B cell (primary cell): Measurements from ENCODE around the gene CCL23. TPM values are rescaled to one million over a fixed set of nuclear protein-coding genes. Genes with fewer than 3 reads are reported as not detected.

Experiments used
- ATAC-seq: fragments of 200-7000 bp; cut with Tn5 transposase; one replicate; pipeline ENCODE4 v1.10.0; 2021; ENCODE audit warnings: low read depth, mild to moderate bottlenecking, moderate number of reproducible peaks, moderate library complexity
- CTCF ChIA-PET: fragments of 350-600 bp; sonication (Branson Sonifier 250); formaldehyde crosslinking; loops from one replicate; lab custom pipeline; 2021; ENCODE audit warnings: antibody characterized with exemption, inconsistent platforms; lab: Charles Lee
- POLR2A ChIA-PET: fragments of 350-600 bp; sonication (Branson Sonifier 250); formaldehyde crosslinking; loops from one replicate; lab custom pipeline; 2021; ENCODE audit warnings: antibody characterized with exemption; lab: Charles Lee
- DNase-seq: peaks from one replicate; pipeline ENCODE4 v3.0.0; 2013
- H2AFZ ChIP-seq: 2 replicates; pipeline ENCODE4 v1.6.1; 2012; ENCODE audit warnings: mild to moderate bottlenecking, low read depth, low read length; ENCODE audit not compliant: insufficient read depth, poor library complexity, severe bottlenecking
- H3K27ac ChIP-seq, 2 donors: 1 replicate in 1 of 2; 2 replicates in 1 of 2; pipeline ENCODE4 v1.5.1; 2012 to 2013; ENCODE audit warnings: low read length in 2 of 2, mild to moderate bottlenecking in 2 of 2, moderate library complexity in 1 of 2
- H3K27me3 ChIP-seq, 4 experiments: fragments of 200-600 bp in 1 of 4; sonication (generic) in 1 of 4; replicated peaks in 1 of 4; 1 replicate in 2 of 4; 2 replicates in 2 of 4; pipeline versions ENCODE4 v1.6.1 to v1.7.0; 2013 to 2016; ENCODE audit warnings: low read length in 3 of 4, mild to moderate bottlenecking in 2 of 4, mixed read lengths in 1 of 4, moderate library complexity in 1 of 4; ENCODE audit not compliant: insufficient read depth in 4 of 4, control insufficient read depth in 3 of 4; ENCODE audit errors: control extremely low read depth in 1 of 4
- H3K36me3 ChIP-seq, 2 experiments: replicated peaks in 1 of 2; 1 replicate in 1 of 2; 2 replicates in 1 of 2; pipeline versions ENCODE4 v1.6.1 to v1.7.1; 2013; ENCODE audit warnings: low read length in 1 of 2; ENCODE audit not compliant: insufficient read depth in 2 of 2, control insufficient read depth in 1 of 2; ENCODE audit errors: control extremely low read depth in 1 of 2, extremely low read depth in 1 of 2
- H3K4me1 ChIP-seq, 2 donors: fragments of 200-600 bp in 1 of 2; sonication (generic) in 1 of 2; 1 replicate in 1 of 2; 2 replicates in 1 of 2; pipeline versions ENCODE4 v1.5.1 to v1.6.1; 2013 to 2017; ENCODE audit warnings: low read length in 2 of 2; ENCODE audit not compliant: control insufficient read depth in 2 of 2, insufficient read depth in 2 of 2
- H3K4me2 ChIP-seq: replicated peaks from 2 replicates; pipeline ENCODE3; 2012; ENCODE audit warnings: mild to moderate bottlenecking, low read depth, low read length; ENCODE audit not compliant: poor library complexity, severe bottlenecking
- H3K4me3 ChIP-seq, 5 experiments: fragments of 200-600 bp in 1 of 5; sonication (generic) in 1 of 5; 1 replicate in 3 of 5; 2 replicates in 2 of 5; pipeline versions ENCODE4 v1.5.1 to v1.7.0; 2011 to 2016; ENCODE audit warnings: low read length in 4 of 5, mild to moderate bottlenecking in 4 of 5, low read depth in 2 of 5, control low read depth in 1 of 5, moderate library complexity in 1 of 5; ENCODE audit not compliant: insufficient read depth in 1 of 5; ENCODE audit errors: control extremely low read depth in 1 of 5, extremely low read depth in 1 of 5
- H3K79me2 ChIP-seq: fragments of 200-600 bp; sonication (generic); one replicate; pipeline ENCODE4 v1.6.0; 2016; ENCODE audit warnings: low read length; ENCODE audit not compliant: control insufficient read depth, insufficient read depth
- H3K9ac ChIP-seq: fragments of 200-600 bp; sonication (generic); 2 replicates; pipeline ENCODE4 v1.6.1; 2017; ENCODE audit warnings: mild to moderate bottlenecking, low read length, moderate library complexity
- H3K9me3 ChIP-seq, 3 donors: one replicate each; pipeline versions ENCODE4 v1.6.1 to v1.7.1; 2013; ENCODE audit warnings: low read length in 2 of 3; ENCODE audit not compliant: control insufficient read depth in 2 of 3, insufficient read depth in 1 of 3; ENCODE audit errors: control extremely low read depth in 1 of 3
- H4K20me1 ChIP-seq: 2 replicates; pipeline ENCODE4 v1.6.0; 2012; ENCODE audit warnings: mild to moderate bottlenecking, low read length; ENCODE audit not compliant: insufficient read depth, control insufficient read depth, poor library complexity, severe bottlenecking
- H3K27ac Mint-ChIP-seq: one replicate; pipeline ENCODE4 v1.8.0; 2021; ENCODE audit warnings: mixed read lengths
- H3K27me3 Mint-ChIP-seq: one replicate; pipeline ENCODE4 v1.8.0; 2021; ENCODE audit warnings: mixed read lengths
- H3K4me1 Mint-ChIP-seq: one replicate; pipeline ENCODE4 v1.8.0; 2021; ENCODE audit warnings: mixed read lengths
- H3K4me3 Mint-ChIP-seq: one replicate; pipeline ENCODE4 v1.8.0; 2021; ENCODE audit warnings: mixed read lengths
- H3K9me3 Mint-ChIP-seq: one replicate; pipeline ENCODE4 v1.8.0; 2022; ENCODE audit warnings: mixed read lengths; ENCODE audit not compliant: insufficient read depth
- EZH2 ChIP-seq: IDR thresholded peaks from 2 replicates; pipeline ENCODE4 v1.6.1; 2012; ENCODE audit warnings: borderline replicate concordance, low read depth, mild to moderate bottlenecking, moderate library complexity, low read length; ENCODE audit not compliant: insufficient read depth, poor library complexity, severe bottlenecking
- WGBS: methylation state at CpG from one replicate; pipeline ENCODE4 v1.1.5; 2013; ENCODE audit warnings: missing lambda C conversion rate; ENCODE audit not compliant: insufficient coverage; 5-methylcytosine and 5-hydroxymethylcytosine counted together
- intact Hi-C: fragments of 100-400 bp; cut with micrococcal nuclease; formaldehyde crosslinking; loops from one replicate; pipeline ENCODE4 v1.10.0; 2022
- polyA plus RNA-seq: library from polyadenylated mRNA; depleted of rRNA; stranded (reverse); fragments of >200 nt; gene quantifications from 2 replicates; pipeline ENCODE4 v1.2.3, GENCODE V29; 2012
- total RNA-seq, 2 donors: library from RNA; stranded (reverse); fragments of 120-200 nt in 1 of 2; gene quantifications; 1 replicate in 1 of 2; 2 replicates in 1 of 2; pipeline versions ENCODE4 v1.2.3 to v1.2.4, GENCODE V29; 2013 to 2022
- TF ChIP-seq, protein P1 (sequence below): fragments of 200-600 bp; IDR thresholded peaks from one replicate; pipeline ENCODE4 v1.8.0; 2022; ENCODE audit warnings: antibody characterized with exemption, mild to moderate bottlenecking

Gene CCL23
- total and polyA plus RNA-seq, 2 donors (not counting 1 experiment from before 2014, with no cell fraction given), result 0.61 TPM; not detected in 1

DNA sequence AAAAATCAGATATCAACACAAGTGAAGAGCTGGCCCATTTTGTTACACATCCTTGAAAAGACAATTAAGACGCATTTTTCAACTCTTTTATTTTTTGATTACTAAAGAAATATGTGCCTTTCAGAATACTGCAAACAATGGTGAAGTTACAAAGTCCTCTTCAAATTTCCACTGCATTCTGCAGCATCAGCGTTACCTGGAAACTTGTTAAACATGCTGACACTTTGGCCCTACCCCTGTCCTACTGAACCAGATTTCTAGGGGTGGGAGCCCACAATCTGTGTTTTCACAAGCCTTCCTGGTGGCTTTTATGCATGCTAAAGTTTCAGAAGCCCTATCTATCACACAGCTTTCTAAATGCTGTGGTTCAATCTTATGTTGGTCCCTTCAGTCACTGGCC is 26.7 kb downstream of the CCL23 start:
- ATAC-seq (no peak), DNase-seq (no peak)
- CTCF ChIA-PET, result interaction anchor here (1.0 to 2.2 kb wide), 2 partner anchors 15 to 158 kb away, joined by 4 to 10 read pairs; no protein-coding TSS in a partner anchor
- Mint-ChIP-seq H3K9me3 (peaks cover 5% of the 10 kb centered on the region), H3K4me3 (no peak overlapping the region), H3K4me1 (peaks cover 19% of the 10 kb centered on the region), H3K27me3 (peaks cover 7% of the 10 kb centered on the region), H3K27ac (no peak overlapping the region)
- Histone ChIP-seq H4K20me1 (no peaks in the 10 kb centered on the region), H3K79me2 (no peaks in the 10 kb centered on the region), H3K27me3 (no peaks in the 10 kb centered on the region), H3K4me1 (peaks cover 9 to 11% of the 10 kb centered on the region in 2 donors), H2AFZ (no peak overlapping the region), H3K9me3 (peaks cover 5 to 7% (median 6%) of the 10 kb centered on the region in 3 donors), H3K36me3 (no peaks in the 10 kb centered on the region), H3K4me3 (no peak overlapping the region), H3K4me2 (no peak overlapping the region), H3K9ac (no peak overlapping the region), H3K27ac (no peak overlapping the region)
- POLR2A ChIA-PET, result no interaction called here
- WGBS, result 100% methylated on average over 1 of the region's 2 CpGs
- TF ChIP-seq, protein P1, sequence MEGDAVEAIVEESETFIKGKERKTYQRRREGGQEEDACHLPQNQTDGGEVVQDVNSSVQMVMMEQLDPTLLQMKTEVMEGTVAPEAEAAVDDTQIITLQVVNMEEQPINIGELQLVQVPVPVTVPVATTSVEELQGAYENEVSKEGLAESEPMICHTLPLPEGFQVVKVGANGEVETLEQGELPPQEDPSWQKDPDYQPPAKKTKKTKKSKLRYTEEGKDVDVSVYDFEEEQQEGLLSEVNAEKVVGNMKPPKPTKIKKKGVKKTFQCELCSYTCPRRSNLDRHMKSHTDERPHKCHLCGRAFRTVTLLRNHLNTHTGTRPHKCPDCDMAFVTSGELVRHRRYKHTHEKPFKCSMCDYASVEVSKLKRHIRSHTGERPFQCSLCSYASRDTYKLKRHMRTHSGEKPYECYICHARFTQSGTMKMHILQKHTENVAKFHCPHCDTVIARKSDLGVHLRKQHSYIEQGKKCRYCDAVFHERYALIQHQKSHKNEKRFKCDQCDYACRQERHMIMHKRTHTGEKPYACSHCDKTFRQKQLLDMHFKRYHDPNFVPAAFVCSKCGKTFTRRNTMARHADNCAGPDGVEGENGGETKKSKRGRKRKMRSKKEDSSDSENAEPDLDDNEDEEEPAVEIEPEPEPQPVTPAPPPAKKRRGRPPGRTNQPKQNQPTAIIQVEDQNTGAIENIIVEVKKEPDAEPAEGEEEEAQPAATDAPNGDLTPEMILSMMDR, result no peak
- no peak for TF ChIP-seq EZH2
- intact Hi-C loops, result no loop called here

DNA sequence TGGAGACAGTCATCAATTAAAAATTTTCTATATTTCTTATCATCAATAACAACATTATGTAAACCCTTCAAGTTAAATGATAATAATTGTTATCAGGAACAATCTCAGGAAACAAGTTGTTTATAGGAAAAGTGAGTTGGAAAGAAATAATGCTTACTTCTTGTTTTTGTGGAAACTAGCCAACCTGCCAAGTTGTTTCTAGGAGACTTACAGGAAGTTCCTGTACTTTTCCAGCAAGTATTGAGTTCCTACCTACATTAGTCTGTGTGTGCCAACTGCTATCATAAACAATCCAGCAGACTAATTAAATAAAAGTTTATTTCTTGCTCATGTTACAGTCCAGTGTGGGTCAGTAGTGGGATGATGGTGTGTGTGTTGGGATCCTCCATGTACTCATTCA is 29.6 kb downstream of the CCL23 start:
- Histone ChIP-seq H3K27ac (no peak overlapping the region), H3K4me2 (no peak overlapping the region), H3K27me3 (peaks cover 0 to 3% (median 1%) of the 10 kb centered on the region in 4 experiments), H3K9ac (no peak overlapping the region), H3K79me2 (no peaks in the 10 kb centered on the region), H3K9me3 (peaks cover 5 to 7% (median 6%) of the 10 kb centered on the region in 3 donors), H4K20me1 (no peaks in the 10 kb centered on the region), H3K4me3 (no peak overlapping the region), H3K4me1 (peaks cover 0 to 3% of the 10 kb centered on the region in 2 donors), H3K36me3 (no peaks in the 10 kb centered on the region), H2AFZ (no peak overlapping the region)
- ChIA-PET CTCF (interaction anchor here (1.4 to 2.1 kb wide), 2 partner anchors 12 to 161 kb away, joined by 6 to 7 read pairs; no protein-coding TSS in a partner anchor), POLR2A (no interaction called here)
- intact Hi-C loops, result no loop called here
- Mint-ChIP-seq H3K9me3 (peaks cover 5% of the 10 kb centered on the region), H3K4me1 (no peaks in the 10 kb centered on the region), H3K27me3 (peaks cover 7% of the 10 kb centered on the region), H3K27ac (no peak overlapping the region), H3K4me3 (no peak overlapping the region)
- DNase-seq (no peak), ATAC-seq (no peak)
- TF ChIP-seq, protein P1, result no peak
- TF ChIP-seq EZH2, result no peak
